NCI-H2196 treated with DMSO at 0.1 percent for 48 hours (cell line): ENCODE data around the gene BMERB1.
"Not testable (repeated sequence)": the region's sequence is repeated elsewhere in the genome, so short reads cannot be mapped to it uniquely, and the experiment has no call there.

Experiments used
- DNase-seq: peaks from one replicate; lab custom pipeline; 2025; ENCODE audit not compliant: unreplicated experiment; lab: John Stamatoyannopoulos, UW

The BMERB1 gene

GRCh38 chr16:15521758-15522509 is 87.5 kb downstream of the BMERB1 start:
- DNase-seq = no peak

- no peak for DNase-seq
Measured at GRCh38 chr16:15523092-15523541, 88.7 kb downstream of the BMERB1 start.

GRCh38 chr16:15523939-15524338 is 89.6 kb downstream of the BMERB1 start:
- no peak for DNase-seq

GRCh38 chr16:15524966-15525365 is 90.6 kb downstream of the BMERB1 start:
- DNase-seq = no peak

GRCh38 chr16:15526097-15526496 is 91.7 kb downstream of the BMERB1 start:
- DNase-seq = no peak

- no peak for DNase-seq
Measured at GRCh38 chr16:15526731-15527130, 92.3 kb downstream of the BMERB1 start.

GRCh38 chr16:15529673-15530072 is 95.3 kb downstream of the BMERB1 start:
- DNase-seq = no peak

- no peak for DNase-seq
Measured at GRCh38 chr16:15530085-15530484, 95.7 kb downstream of the BMERB1 start.

GRCh38 chr16:15532825-15533224 is 98.4 kb downstream of the BMERB1 start:
- DNase-seq = no peak

- no peak for DNase-seq
Measured at GRCh38 chr16:15533386-15533785, 99.0 kb downstream of the BMERB1 start.

GRCh38 chr16:15535772-15536171 is 101.4 kb downstream of the BMERB1 start:
- DNase-seq = no peak

GRCh38 chr16:15536843-15537242 is 102.5 kb downstream of the BMERB1 start:
- DNase-seq = no peak

GRCh38 chr16:15538507-15538906 is 104.1 kb downstream of the BMERB1 start:
- DNase-seq = no peak

GRCh38 chr16:15539197-15539596 is 104.8 kb downstream of the BMERB1 start:
- DNase-seq = no peak

- no peak for DNase-seq
Measured at GRCh38 chr16:15542261-15542660, 107.9 kb downstream of the BMERB1 start.

GRCh38 chr16:15542734-15543347 is 108.5 kb downstream of the BMERB1 start:
- DNase-seq = no peak

GRCh38 chr16:15544405-15544804 is 110.0 kb downstream of the BMERB1 start:
- DNase-seq = no peak

GRCh38 chr16:15545544-15545943 is 111.2 kb downstream of the BMERB1 start:
- DNase-seq = no peak

GRCh38 chr16:15547072-15547767 is 112.8 kb downstream of the BMERB1 start:
- DNase-seq = not testable (repeated sequence)

- no peak for DNase-seq
Measured at GRCh38 chr16:15547768-15548096, 113.3 kb downstream of the BMERB1 start.

- DNase-seq = no peak
Measured at GRCh38 chr16:15548482-15548891, 114.1 kb downstream of the BMERB1 start.

GRCh38 chr16:15552507-15552906 is 118.1 kb downstream of the BMERB1 start:
- DNase-seq = no peak
